ENCODE data around the gene KIF6. TPM values are rescaled to one million over a fixed set of nuclear protein-coding genes. Genes with fewer than 3 reads are reported as not detected.

KIF6 gene
- not detected for total RNA-seq

GRCh38 chr6:39724787-39725631 lies at the start of gene KIF6:
Gene KIF6 (minus strand): TSS chr6:39725408. CDS start chr6:39725310, 98 bp downstream.
- Mint-ChIP-seq H3K9me3 (no peaks in the 10 kb centered on the region), H3K4me3 (peak within 1 kb of the TSS; percentile 90), H3K27ac (peak within 1 kb of the TSS; percentile 72), H3K27me3 (peaks cover 8% of the 10 kb centered on the region), H3K4me1 (peaks cover 9% of the 10 kb centered on the region), H3K36me3 (ENCODE audit: low read depth) (no peaks in the 10 kb centered on the region)
- ChIA-PET CTCF (no interaction called here), POLR2A (no interaction called here)
- peak; percentile 89 for DNase-seq

- Mint-ChIP-seq H3K27ac (no peak overlapping the region), H3K27me3 (no peaks in the 10 kb centered on the region), H3K36me3 (ENCODE audit: low read depth) (no peaks in the 10 kb centered on the region), H3K9me3 (no peaks in the 10 kb centered on the region), H3K4me3 (no peak overlapping the region), H3K4me1 (no peaks in the 10 kb centered on the region)
- POLR2A ChIA-PET, result no interaction called here
- CTCF ChIA-PET, result interaction anchor here (0.8 kb wide), 1 partner anchor 379 kb away, joined by 3 read pairs; no protein-coding TSS in a partner anchor
- DNase-seq, result no peak
These were observed 48.6 kb upstream of the KIF6 start for GRCh38 chr6:39773782-39774181.

- Mint-ChIP-seq H3K36me3 (ENCODE audit: low read depth) (no peaks in the 10 kb centered on the region), H3K27me3 (no peaks in the 10 kb centered on the region), H3K9me3 (no peaks in the 10 kb centered on the region), H3K4me3 (no peak overlapping the region), H3K4me1 (no peaks in the 10 kb centered on the region), H3K27ac (no peak overlapping the region)
- no peak for DNase-seq
- POLR2A ChIA-PET, result no interaction called here
- CTCF ChIA-PET, result no interaction called here
These were observed 47.5 kb upstream of the KIF6 start for GRCh38 chr6:39772559-39773273.

- no peaks in the 10 kb centered on the region for H3K27me3 Mint-ChIP-seq
- no peak overlapping the region for H3K4me3 Mint-ChIP-seq
- no peaks in the 10 kb centered on the region for H3K9me3 Mint-ChIP-seq
- ChIA-PET CTCF (no interaction called here), POLR2A (no interaction called here)
- DNase-seq, result no peak
- no peaks in the 10 kb centered on the region for H3K4me1 Mint-ChIP-seq
- H3K27ac Mint-ChIP-seq, result no peak overlapping the region
- H3K36me3 Mint-ChIP-seq (ENCODE audit: low read depth), result no peaks in the 10 kb centered on the region
These were observed 45.2 kb upstream of the KIF6 start for GRCh38 chr6:39770446-39770845.

GRCh38 chr6:39769012-39769411 lies 43.8 kb upstream of the KIF6 start:
- DNase-seq, result no peak
- no peaks in the 10 kb centered on the region for H3K27me3 Mint-ChIP-seq
- H3K36me3 Mint-ChIP-seq (ENCODE audit: low read depth), result no peaks in the 10 kb centered on the region
- no peak overlapping the region for H3K27ac Mint-ChIP-seq
- H3K4me1 Mint-ChIP-seq, result no peaks in the 10 kb centered on the region
- no peak overlapping the region for H3K4me3 Mint-ChIP-seq
- ChIA-PET CTCF (no interaction called here), POLR2A (no interaction called here)
- H3K9me3 Mint-ChIP-seq, result no peaks in the 10 kb centered on the region

GRCh38 chr6:39765508-39766065 lies 40.4 kb upstream of the KIF6 start:
- POLR2A ChIA-PET, result no interaction called here
- CTCF ChIA-PET, result no interaction called here
- no peak overlapping the region for H3K27ac Mint-ChIP-seq
- H3K9me3 Mint-ChIP-seq, result no peaks in the 10 kb centered on the region
- H3K4me1 Mint-ChIP-seq, result no peaks in the 10 kb centered on the region
- no peak for DNase-seq
- no peak overlapping the region for H3K4me3 Mint-ChIP-seq
- H3K27me3 Mint-ChIP-seq, result peaks cover 4% of the 10 kb centered on the region
- no peaks in the 10 kb centered on the region for H3K36me3 Mint-ChIP-seq (ENCODE audit: low read depth)

GRCh38 chr6:39760226-39760952 lies 35.2 kb upstream of the KIF6 start:
- no peak overlapping the region for H3K27ac Mint-ChIP-seq
- H3K9me3 Mint-ChIP-seq, result no peaks in the 10 kb centered on the region
- peaks cover 4% of the 10 kb centered on the region for H3K27me3 Mint-ChIP-seq
- POLR2A ChIA-PET, result no interaction called here
- CTCF ChIA-PET, result no interaction called here
- H3K4me1 Mint-ChIP-seq, result no peaks in the 10 kb centered on the region
- no peak overlapping the region for H3K4me3 Mint-ChIP-seq
- no peaks in the 10 kb centered on the region for H3K36me3 Mint-ChIP-seq (ENCODE audit: low read depth)
- no peak for DNase-seq

GRCh38 chr6:39758905-39759605 lies 33.8 kb upstream of the KIF6 start:
- H3K4me1 Mint-ChIP-seq, result no peaks in the 10 kb centered on the region
- no peaks in the 10 kb centered on the region for H3K9me3 Mint-ChIP-seq
- peaks cover 12% of the 10 kb centered on the region for H3K27me3 Mint-ChIP-seq
- no peak overlapping the region for H3K27ac Mint-ChIP-seq
- ChIA-PET POLR2A (no interaction called here), CTCF (interaction anchor here (0.6 kb wide), 1 partner anchor 38 kb away, joined by 4 read pairs; no protein-coding TSS in a partner anchor)
- H3K36me3 Mint-ChIP-seq (ENCODE audit: low read depth), result no peaks in the 10 kb centered on the region
- H3K4me3 Mint-ChIP-seq, result no peak overlapping the region
- no peak for DNase-seq

GRCh38 chr6:39756582-39756981 lies 31.4 kb upstream of the KIF6 start:
- POLR2A ChIA-PET, result no interaction called here

GRCh38 chr6:39755231-39755630 lies 30.0 kb upstream of the KIF6 start:
- Mint-ChIP-seq H3K4me3 (no peak overlapping the region), H3K9me3 (no peaks in the 10 kb centered on the region), H3K36me3 (ENCODE audit: low read depth) (no peaks in the 10 kb centered on the region), H3K4me1 (no peaks in the 10 kb centered on the region), H3K27ac (no peak overlapping the region), H3K27me3 (peaks cover 7% of the 10 kb centered on the region)
- ChIA-PET CTCF (no interaction called here), POLR2A (no interaction called here)
- DNase-seq, result no peak

More at GRCh38 chr6:39756582-39756981, 31.4 kb upstream of the KIF6 start:
- peaks cover 7% of the 10 kb centered on the region for H3K27me3 Mint-ChIP-seq
- no peaks in the 10 kb centered on the region for H3K36me3 Mint-ChIP-seq (ENCODE audit: low read depth)
- no peak overlapping the region for H3K4me3 Mint-ChIP-seq
- H3K4me1 Mint-ChIP-seq, result no peaks in the 10 kb centered on the region
- no peak overlapping the region for H3K27ac Mint-ChIP-seq
- CTCF ChIA-PET, result no interaction called here
- H3K9me3 Mint-ChIP-seq, result no peaks in the 10 kb centered on the region
- DNase-seq, result no peak

- no peak for DNase-seq
- Mint-ChIP-seq H3K9me3 (no peaks in the 10 kb centered on the region), H3K4me3 (no peak overlapping the region), H3K27ac (no peak overlapping the region), H3K36me3 (ENCODE audit: low read depth) (no peaks in the 10 kb centered on the region), H3K27me3 (peaks cover 9% of the 10 kb centered on the region), H3K4me1 (no peaks in the 10 kb centered on the region)
- POLR2A ChIA-PET, result no interaction called here
- CTCF ChIA-PET, result no interaction called here
These were observed 29.4 kb upstream of the KIF6 start for GRCh38 chr6:39754514-39755115.

GRCh38 chr6:39753725-39754045 lies 28.5 kb upstream of the KIF6 start:
- peaks cover 9% of the 10 kb centered on the region for H3K27me3 Mint-ChIP-seq
- ChIA-PET CTCF (no interaction called here), POLR2A (no interaction called here)
- no peak for DNase-seq
- H3K36me3 Mint-ChIP-seq (ENCODE audit: low read depth), result no peaks in the 10 kb centered on the region
- no peaks in the 10 kb centered on the region for H3K9me3 Mint-ChIP-seq
- no peak overlapping the region for H3K27ac Mint-ChIP-seq
- H3K4me3 Mint-ChIP-seq, result no peak overlapping the region
- H3K4me1 Mint-ChIP-seq, result no peaks in the 10 kb centered on the region

Measured in activated CD4-positive, alpha-beta T cell treated with anti-CD3 and anti-CD28 coated beads, Interleukin-2, amount 10 ng/mL, durations not matched to agents 7 days and 5 days (primary cell).